A673 (cell line): ENCODE results near the gene AQP7.

Experiments used
- CTCF ChIP-seq: fragments of 300-800, 200-600 bp; sonication (generic); conservative IDR thresholded peaks from 2 replicates; pipeline ENCODE4 v1.5.1; 2017; ENCODE audit warnings: low read depth, mild to moderate bottlenecking, antibody characterized with exemption, low read length, moderate library complexity, mixed read lengths
- EZH2 ChIP-seq: fragments of 200-600 bp; sonication (generic); IDR thresholded peaks from 2 replicates; pipeline ENCODE4 v1.6.1; 2017; ENCODE audit warnings: borderline replicate concordance, low read depth, mild to moderate bottlenecking, mixed read lengths, antibody characterized with exemption, low read length; ENCODE audit not compliant: poor library complexity, severe bottlenecking

- TF ChIP-seq CTCF: no peak
- no peak for TF ChIP-seq EZH2
These were observed 48.3 kb upstream of the AQP7 start for GRCh38 chr9:33450621-33451146.
